GM19035 (cell line): Measurements from ENCODE around the gene ODF4.
"Not testable (repeated sequence)": the region's sequence is repeated elsewhere in the genome, so short reads cannot be mapped to it uniquely, and the experiment has no call there.

Experiments used
- ATAC-seq: cut with Tn5 transposase; IDR thresholded peaks from one replicate; pipeline ENCODE4 v1.9.1; 2021; ENCODE audit not compliant: unreplicated experiment

Gene ODF4

DNA sequence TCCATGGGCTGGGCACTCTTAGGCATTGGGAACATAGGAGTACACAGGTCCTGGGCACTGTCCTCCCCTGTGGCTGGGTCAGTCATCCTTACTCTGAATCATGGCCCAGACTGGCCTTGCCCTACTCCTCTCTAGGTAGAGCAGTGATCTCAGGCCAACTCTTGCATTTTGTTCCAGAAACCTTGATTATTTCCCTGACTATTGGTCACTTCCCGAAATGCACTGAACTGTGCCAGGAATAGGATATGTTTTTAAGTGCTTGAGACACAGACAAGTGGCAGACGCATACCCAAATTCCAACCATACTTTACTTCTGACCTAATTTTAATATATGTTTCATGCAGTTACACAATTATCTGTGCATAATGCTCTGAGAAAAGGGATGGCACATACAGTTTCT, 26.6 kb downstream of the ODF4 start:
- ATAC-seq = no peak

DNA sequence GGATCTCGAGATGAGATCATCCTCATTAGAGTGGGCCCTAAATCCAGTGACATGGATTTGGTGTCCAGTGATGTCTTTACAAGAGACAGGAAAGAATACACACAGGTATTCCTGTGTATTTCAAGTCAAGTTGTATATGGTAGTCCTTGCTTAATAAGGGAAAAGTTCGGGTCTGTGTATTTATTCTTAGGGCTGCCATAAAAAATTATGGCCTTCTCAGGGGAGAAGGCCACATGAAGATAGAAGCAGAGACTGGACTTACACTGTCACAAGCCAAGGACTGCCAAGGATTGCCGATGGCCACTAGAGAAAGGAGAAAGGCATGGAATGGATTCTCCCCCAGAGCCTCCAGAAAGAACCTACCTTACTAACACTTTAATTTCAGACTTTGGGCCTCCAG, 28.6 kb downstream of the ODF4 start:
- ATAC-seq = no peak

DNA sequence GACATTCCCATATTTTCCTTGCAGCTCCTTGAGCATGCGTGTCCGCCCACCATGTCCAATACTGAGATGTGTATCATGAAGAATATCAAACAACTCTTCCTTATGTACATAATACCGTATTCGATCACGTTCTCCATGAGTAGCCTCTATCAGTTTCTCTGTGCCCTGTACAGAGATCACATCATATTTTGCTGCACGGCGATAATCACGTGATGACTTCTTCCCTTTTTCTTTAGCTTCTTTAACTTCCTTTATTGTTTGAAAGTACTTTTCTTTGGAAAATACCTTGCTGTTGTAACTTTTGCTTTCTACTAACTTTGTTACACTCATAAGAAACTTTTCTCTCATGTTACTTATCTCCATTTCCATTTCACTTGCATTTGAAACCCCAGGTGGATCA, 30.3 kb downstream of the ODF4 start:
- no peak for ATAC-seq

DNA sequence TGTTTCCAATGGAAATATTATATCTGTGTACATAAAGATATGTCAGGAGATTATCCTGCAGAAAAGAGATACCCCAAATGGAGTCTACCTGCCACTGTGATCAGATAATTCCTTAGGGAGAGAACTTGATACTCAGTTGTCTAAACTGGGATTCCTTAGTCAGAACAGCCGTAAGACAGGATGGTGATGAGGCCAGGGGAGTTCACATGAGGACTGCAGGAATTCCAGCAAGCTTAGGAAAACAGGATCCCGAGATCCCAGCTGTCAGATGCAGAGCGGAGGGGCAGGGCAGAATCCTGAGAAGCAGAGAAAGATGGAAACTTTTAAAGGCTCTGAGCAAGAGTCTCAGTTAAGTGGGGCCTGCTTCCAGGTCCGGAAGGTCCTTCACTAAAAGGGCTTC, 32.1 kb downstream of the ODF4 start:
- ATAC-seq = no peak

DNA sequence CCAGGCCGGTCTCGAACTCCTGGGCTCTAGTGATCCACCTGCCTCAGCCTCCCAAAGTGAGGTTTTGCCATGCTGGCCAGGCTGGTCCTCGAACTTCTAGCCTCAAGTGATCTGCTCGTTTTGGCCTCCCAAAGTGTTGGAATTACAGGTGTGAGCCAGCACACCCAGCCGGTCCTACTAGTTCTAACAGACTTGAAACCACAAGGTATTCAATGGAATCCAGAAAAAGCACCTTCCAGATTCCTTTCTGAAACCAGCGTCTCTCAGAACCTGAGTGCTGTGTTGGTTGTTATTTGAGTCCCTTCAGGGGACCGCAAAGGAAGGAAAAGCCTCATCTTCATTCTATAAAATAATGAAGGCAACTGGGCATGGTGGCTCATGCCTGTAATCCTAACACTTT, 32.8 kb downstream of the ODF4 start:
- no peak for ATAC-seq

DNA sequence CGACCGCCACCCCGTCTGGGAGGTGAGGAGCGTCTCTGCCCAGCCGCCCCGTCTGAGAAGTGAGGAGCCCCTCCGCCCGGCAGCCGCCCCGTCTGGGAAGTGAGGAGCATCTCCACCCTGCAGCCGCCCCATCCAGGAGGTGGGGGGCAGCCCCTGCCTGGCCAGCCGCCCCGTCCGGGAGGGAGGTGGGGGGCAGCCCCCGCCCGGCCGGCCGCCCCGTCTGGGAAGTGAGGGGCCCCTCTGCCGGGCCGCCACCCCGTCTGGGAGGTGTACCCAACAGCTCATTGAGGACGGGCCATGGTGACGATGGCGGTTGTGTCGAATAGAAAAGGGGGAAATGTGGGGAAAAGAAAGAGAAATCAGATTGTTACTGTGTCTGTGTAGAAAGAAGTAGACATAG, 34.2 kb downstream of the ODF4 start:
- not testable (repeated sequence) for ATAC-seq

DNA sequence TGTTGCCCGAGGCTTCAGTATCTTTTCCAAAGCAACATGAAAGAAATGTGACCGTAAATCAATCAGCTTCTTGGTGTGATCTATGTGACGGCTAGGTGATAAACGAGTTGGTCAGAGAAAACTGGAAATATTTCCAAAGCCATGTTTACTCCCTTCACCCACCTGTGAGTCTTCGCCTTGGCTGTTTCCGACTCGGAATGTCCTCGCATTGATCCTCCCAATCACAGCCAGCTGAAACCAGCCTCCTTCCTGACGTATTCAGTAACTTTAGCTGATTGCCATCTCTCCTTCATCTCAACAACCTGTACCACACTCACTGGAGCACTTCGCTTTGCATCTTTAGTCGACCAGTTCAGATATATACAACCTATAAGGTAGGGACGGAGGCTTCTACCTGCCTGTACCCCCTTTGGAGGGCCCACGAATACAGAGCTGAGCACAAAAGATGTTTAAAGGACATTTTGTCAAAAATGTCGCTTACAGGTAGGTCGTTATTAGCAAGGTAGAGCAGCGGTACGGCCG, 36.2 kb downstream of the ODF4 start:
- ATAC-seq = no peak

DNA sequence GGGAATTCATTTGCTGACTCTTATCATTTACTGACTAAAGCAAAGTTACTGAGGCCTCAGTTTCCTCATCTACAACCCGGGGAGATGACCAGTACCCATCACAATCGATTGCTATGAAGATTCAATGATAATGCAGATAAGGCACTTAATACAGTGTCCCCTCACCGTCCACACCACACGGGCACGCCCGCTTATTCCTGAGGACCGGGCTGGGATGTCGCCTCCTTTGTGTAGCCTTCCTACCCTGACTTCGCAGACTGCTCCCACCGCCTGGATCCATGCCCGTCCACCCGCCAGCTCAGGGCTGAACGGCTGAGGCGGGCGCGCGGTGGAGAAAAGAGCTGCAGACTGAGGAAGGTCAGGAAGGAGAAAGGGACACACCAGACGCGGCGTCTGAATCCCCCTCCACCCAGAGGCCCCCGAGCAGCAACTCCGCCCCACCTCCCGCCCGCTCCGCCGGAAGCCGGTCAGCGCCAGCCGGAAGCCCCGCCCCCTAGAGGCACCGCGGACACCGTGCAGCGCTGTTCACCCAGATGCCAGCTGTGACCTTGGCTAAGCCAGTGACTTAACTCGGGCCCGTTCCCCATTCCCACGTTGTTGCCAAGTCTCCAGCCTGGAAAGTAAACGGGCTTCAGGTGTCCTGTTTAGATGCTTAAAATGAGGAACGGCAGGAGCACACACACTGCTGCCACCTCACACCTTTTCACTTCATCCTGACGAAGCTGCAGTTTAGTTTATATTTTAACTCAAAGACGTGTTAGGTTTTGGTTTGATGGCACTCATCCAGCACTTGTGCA, 36.8 kb downstream of the ODF4 start, which contains the start of gene KRABD2:
Gene KRABD2, minus strand, starts transcription at position 434 of the 797 bp plus-strand sequence.
- ATAC-seq = peak; percentile 82

DNA sequence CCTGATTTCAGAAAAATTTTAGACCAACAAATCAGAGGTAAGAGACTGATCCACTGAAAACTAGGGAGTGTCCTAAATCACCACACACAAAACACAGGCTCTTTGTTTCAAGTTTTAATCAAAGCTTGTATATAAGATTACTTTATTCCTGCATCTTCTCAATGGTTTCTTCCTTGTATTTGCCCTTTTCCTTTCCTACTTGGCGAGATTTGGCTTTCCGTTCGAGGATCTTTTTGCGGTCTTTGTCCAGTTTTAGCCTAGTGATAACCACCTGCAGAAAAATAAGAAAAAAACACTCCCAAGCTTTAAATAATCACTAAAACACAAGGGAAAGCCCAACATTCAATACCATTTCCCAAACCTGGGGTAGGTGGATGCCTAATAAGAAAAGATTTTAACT, 37.8 kb downstream of the ODF4 start:
- no peak for ATAC-seq

DNA sequence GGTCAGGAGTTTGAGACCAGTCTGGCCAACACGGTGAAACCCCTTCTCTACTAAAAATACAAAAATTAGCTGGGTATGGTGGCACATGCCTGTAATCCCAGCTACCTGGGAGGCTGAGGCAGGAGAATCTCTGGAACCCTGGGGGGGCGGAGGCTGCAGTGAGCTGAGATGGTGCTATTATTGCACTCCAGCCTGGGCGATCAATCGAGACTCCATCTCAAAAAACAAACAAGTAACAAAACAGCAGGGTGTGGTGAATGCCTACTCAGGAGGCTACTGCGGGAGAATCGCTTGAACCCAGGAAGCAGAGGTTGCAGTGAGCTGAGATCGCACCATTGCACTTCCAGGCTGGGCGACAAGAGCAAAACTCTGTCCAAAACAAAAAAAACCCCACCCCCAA, 38.5 kb downstream of the ODF4 start:
- ATAC-seq = not testable (repeated sequence)

DNA sequence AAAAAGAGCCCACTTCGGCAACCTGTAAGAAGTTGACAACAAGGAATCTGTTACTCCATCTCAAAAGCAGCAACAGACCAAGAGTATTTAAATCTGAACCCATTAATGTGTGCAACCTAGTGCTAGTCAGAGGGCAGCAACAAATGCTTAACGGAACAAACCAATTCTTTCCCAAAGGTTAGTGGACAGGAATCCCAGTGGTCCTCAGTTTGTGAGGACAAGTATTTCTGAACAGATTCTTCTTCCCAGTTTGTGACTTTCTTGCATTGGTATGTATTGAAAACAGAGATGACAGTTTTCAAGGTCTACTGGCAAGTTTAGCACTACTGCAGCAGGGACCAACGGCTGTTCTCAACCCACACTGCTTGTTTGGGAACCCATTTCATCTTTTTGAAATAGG, 40.4 kb downstream of the ODF4 start:
- ATAC-seq = no peak

DNA sequence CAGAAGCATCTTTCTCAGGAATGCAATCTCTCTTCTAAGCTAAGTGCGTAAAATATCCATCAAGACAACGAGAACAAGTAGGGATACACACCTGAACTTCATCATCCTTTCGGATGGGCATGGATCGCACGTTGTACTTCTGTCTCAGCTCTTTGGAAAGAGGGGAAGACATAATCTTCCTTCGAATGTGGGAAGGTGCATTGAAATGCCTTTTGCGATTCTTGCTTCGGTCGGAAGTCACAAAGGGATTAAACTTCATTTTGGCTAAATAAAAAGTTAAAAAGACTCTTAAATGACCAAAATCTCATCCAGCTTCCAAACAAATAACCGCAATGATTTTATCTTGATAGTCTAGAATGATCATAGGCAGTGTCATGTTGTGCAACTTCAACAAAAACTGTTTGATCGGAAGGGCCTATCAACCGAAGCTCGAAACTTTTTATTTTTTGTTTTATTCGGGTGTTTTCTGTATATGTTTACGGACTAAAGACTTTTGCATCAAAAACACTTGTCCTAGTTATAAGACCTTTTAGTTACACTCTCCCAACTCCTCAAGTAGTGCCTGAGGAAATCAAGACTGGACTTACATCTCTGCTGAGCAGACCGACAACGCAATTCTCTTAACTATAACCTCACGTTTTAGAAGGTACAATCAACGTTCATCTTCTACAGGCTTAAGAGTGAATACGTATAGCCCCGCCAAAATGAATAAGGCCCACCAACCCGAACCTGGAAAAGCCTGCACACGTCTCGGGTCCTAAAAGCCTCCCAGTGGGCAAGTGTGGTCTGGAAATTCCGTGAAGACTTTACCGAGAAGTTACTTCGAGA, 42.6 kb downstream of the ODF4 start:
- no peak for ATAC-seq

DNA sequence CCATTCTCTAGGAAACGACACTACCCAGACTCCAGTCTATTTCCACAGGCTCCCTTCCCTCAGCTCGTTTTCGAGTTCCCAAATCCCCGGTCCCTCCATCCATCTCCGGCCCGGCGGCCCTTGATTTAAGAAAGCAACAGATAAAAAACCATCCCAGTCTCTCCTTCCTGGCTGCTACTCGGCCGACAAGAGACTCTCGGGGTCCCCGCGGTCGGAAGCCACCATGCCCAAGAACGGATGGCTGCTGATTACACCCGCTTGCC, 43.2 kb downstream of the ODF4 start:
- peak; percentile 2 for ATAC-seq

DNA sequence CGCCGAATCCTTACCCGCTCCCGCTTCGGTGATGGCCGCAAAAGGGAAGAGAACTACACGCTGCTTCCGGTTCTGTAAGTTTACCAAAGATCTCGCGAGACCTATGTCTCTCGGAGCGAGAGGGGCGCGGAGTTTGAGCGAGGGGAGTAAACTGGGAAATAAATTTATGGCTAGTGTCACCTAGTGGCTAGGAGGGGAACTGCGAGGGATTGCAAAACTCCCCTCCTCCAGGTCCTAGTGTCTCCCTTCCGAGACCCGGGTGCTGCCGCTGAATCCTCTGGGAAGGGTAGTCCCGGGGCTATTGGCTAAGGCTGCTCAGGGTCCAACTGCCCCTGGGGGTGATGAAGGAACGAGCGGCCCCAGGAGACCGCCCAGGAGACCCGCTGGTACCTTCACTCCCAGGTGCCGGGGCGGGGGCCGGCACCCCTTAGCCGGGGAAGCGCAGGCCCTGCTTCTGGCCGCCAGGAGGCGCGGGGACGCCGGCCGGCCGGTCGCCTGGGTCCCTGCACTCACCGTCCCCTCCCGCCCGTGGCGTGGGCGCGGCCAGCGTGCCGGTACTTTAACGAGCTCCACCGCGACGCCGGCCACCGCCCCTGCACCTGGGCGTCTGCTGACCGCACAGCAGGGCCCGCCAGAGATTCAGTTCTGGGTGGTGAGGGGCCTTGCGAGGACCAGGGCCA, 43.6 kb downstream of the ODF4 start, which contains the start of gene RPL26:
Gene RPL26, minus strand, starts transcription at position 51 of the 680 bp plus-strand sequence. CDS start 883 bp downstream, outside the sequence.
- peak; percentile 90 for ATAC-seq

DNA sequence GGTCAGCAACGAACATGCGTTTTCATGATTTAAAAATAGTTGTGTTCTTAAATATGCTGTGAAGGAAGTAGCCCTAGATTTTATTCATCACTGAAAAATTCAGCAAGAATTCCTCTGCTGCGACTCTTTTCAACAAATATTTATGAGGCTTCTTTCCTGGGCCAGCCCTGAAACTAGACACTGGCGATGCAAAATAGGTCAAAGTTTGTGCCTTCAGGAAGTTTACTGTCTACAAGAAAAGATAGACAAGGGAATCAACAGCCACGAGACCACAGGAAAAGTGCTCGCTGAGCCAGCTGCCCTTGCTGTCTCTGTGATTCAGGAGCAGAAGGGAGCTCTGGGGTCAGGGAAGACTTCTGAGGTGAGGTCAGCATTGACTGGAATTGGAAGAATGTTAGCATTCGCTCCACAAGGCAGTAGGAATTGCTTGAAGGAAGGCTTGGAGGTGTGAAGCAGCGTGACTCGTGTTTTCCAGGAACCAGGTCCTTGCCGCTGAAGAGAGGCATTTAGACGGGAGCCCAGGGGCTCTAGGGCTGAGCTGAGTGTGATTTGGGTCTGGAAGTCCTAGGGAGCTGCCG, 45.2 kb downstream of the ODF4 start:
- ATAC-seq = no peak

DNA sequence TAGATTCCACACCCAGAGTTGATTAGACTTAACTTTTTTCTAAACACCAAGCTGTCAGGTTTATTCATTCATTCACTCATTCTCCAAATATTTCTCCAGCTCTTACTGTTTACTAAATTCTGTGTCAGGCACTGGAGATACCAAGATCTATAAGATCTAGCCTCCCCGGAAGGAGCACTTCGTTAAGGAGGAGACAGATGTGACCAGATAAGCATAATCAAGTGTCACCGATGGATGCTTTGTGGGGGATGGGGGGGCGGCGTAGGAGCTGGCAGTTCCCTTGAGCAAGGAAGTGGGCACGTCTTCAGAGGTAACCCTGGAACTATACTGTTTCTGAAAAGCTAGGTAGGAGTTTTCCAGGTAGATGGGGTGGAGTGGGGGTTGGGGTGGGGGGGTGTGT, 47.2 kb downstream of the ODF4 start:
- ATAC-seq = no peak

DNA sequence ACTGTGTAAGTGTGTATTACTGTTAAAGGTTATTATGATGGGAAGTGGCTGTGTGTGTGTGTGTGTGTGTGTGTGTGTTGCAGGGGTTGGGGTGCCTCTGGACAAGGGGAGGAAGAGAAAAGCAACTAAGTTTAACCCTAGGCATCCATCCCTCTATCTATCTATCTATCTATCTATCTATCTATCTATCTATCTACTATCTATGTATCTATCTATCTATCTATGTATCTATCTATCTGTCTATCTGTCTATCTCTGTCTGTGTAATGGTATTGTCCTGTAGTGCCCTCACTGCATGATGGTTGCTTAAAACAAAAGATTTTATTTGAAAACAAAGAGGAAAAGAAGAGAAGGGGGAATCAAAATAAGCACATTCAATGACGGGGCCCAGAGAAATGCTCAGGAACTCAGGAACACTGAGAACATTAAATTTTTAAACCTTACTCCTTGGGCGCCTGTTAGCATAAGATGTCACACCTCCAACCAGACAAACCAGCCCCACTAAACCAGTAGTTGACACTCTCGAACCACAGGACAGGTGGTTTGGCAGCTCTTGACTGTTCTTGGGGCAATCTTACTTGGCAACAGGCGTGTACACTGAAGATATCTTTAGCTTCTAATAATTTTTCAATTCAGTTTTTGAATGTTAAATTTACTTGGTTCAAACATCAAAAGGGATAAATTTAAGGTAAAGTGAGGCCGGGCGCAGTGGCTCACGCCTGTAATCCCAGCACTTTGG, 48.4 kb downstream of the ODF4 start:
- no peak for ATAC-seq

DNA sequence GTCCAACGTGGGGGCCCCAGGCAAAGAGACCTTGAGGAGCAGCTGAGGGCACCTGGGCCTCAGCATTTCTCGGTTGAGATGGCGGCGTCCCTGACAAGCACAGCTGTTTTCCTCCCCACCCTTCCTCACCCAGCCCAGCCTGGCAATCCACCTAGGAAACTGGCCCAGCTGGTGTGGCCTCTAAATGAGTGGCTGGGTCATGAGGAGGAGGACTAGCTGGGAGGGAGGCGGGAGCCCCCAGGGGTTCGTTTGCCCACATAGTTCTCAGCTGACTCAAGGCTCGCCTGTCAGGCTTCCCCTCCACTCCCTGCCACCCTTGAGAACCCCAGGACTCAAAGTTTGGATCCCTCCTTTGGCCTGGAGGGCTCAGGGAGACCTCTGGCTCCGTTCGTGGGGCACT, 52.1 kb downstream of the ODF4 start:
- no peak for ATAC-seq

DNA sequence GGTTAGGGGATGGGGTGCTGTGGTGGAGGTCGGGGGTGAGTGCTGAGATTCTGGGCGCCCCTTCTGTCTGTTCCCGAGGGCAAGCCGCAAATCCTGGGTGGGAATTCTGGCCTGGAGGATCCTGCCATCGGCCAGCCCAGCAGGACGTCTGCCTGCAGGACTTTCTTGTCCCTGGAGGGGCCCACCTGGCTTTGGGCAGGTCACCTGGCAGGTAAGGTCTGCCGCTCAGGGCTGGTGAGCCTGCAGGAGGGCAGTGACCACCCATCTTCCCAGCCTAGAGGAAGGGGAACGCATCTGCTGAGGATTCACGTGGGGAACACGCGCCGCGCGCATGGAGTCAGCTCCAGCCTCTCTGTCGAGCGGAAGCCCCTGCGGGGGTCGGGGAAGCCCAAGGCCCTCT, 52.6 kb downstream of the ODF4 start:
- ATAC-seq = no peak

DNA sequence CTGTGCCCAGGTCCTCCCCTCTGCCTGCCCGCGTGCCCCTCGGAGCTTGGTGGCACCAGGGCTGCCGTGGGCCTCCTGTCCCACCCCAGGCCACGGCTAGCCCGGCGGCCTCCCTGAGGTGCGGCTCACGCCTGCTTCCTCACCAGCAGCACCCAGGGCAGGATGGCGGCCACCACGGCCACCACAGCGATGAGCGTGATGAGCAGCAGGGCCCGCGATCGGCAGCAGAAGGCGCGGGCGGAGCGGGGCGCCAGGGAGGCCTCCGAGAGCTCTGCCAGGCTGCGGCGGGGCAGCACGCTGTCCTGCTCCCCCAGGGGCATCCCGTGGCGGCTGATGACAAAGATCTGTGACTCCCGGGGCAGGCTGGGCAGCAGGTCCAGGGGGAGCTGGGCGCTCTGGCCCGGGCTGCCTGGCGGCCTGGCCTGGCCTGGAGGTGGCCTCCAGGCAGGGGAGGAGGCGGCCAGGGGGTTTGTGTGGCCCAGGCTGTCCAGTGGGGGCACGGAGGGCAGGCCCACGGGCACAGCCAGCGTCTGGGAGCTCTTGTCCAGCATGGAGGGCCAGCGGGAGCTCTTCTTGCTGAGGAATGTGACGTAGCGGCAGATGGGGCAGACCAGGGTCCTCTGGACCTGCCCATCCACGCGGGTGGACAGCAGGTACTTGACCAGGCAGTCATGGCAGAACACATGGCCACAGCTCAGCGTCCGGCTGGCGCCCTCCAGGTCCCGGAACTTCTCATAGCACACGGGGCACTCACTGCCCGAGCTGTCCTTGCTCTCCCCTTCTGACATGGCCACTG, 53.2 kb downstream of the ODF4 start:
- no peak for ATAC-seq
